ENCODE data around the gene ATP6V1G3.
"Not testable (repeated sequence)": the region's sequence is repeated elsewhere in the genome, so short reads cannot be mapped to it uniquely, and the experiment has no call there.

Gene ATP6V1G3

GRCh38 chr1:198540580-198540979, at the start of gene ATP6V1G3:
ATP6V1G3 (minus strand) TSS chr1:198540680; CDS start chr1:198540650, 30 bp downstream.
- no peak for DNase-seq

GRCh38 chr1:198588845-198589244, 48.4 kb upstream of the ATP6V1G3 start:
- no peak for DNase-seq

DNA sequence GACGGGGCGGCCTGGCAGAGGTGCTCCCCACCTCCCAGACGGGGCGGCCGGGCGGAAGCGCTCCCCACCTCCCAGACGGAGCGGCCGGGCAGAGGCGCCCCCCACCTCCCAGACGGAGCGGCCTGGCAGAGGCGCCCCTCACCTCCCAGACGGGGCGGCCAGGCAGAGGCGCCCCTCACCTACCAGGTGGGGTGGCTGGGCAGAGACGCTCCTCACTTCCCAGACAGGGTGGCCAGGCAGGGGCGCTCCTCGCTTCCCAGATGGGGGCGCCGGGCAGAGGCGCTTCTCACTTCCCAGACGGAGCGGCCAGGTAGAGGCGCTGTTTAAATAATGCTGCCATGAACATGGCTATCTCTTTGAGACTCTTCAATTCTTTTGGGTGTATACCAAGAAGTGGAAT, 43.7 kb upstream of the ATP6V1G3 start:
- no peak for DNase-seq

DNA sequence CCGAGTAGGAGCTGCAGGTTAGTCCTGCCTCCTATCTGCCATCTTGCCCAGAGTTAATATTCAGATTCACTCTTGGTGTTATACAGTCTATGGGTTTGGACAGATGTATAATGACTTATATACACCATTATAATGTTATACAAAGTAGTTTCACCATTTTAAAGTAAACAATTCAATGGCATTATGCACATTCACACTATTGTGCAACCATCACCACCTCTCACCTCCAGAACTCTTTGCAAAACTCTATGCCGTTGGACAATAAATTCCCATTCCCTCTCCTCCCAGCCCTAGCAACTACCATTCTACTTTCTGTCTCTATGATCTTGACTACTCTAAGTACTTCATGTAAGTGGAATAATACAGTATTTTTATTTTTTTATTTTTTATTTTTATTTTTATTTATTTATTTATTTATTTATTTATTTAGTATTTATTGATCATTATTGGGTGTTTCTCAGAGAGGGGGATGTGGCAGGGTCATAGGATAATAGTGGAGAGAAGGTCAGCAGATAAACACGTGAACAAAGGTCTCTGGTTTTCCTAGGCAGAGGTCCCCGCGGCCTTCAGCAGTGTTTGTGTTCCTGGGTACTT, 42.8 kb upstream of the ATP6V1G3 start:
- not testable (repeated sequence) for DNase-seq

DNA sequence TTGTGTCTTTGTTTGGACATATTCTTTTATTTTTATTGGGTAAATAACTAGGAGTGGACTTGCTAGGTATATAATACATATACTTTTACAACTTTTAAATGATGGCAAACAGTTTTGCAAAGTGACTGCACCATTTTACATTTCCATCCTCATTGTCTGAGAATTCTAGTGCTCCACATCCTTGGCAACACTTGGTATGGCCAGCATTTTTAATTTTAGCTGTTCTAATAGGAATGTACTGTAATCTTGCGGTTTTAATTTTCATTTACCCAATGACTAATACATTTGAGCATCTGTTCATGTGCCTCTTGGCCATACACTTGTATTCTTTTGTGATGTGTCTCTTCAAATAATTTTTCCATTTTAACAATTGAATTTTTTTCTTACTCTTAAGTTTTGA, 37.0 kb upstream of the ATP6V1G3 start:
- no peak for DNase-seq

- DNase-seq, result no peak
Observed at GRCh38 chr1:198575798-198576641, 35.5 kb upstream of the ATP6V1G3 start.

- DNase-seq, result no peak
Observed at GRCh38 chr1:198575292-198575691, 34.8 kb upstream of the ATP6V1G3 start.

- no peak for DNase-seq
Observed at GRCh38 chr1:198574325-198574724, 33.8 kb upstream of the ATP6V1G3 start.

GRCh38 chr1:198564716-198565115, 24.2 kb upstream of the ATP6V1G3 start:
- no peak for DNase-seq

GRCh38 chr1:198564157-198564556, 23.7 kb upstream of the ATP6V1G3 start:
- DNase-seq, result no peak

- DNase-seq, result no peak
Observed at GRCh38 chr1:198563583-198563982, 23.1 kb upstream of the ATP6V1G3 start.

GRCh38 chr1:198560161-198560560, 19.7 kb upstream of the ATP6V1G3 start:
- peak in 1 of 56 donors; percentile 6 for DNase-seq

- DNase-seq, result no peak
Observed at GRCh38 chr1:198559362-198559761, 18.9 kb upstream of the ATP6V1G3 start.

DNA sequence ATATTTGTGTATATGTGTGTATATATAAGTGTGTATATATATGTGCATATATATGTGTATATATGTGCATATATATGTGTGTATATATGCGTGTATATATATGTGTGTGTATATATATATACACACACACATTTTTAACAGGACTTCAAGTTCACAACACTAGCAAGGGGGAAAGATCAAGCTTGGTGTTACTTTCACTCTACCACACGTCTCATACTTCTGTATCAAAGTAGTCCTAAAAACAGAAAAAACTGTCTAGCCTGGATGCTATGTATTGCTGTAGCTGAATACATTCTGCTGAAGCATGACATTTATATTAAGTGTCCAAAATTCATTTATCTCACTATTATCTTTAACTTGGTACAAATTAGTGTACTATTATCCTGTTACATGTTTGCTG, 17.9 kb upstream of the ATP6V1G3 start:
- DNase-seq, result no peak

DNA sequence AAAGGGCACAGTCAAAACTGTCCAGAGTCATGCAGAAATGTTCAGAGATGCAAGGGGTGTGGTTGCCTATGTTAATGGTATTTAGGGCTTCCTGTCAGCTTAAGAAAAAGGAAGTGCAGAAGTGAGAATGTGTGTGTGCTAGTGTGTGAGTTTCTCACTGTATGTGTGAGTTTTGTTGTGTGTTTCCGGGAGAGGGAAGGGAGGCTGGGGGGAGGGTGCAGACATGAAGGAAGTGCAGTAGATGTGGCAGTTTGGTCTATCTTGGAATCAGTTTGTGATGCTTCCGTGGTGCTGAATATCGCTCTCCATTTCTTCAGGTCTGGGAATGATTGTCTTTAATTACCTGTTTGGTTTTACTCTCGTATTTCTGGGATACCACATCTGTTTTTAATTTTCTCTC, 16.5 kb upstream of the ATP6V1G3 start:
- peak in 3 of 56 donors; percentile 0 to 4 (median 3) for DNase-seq

DNA sequence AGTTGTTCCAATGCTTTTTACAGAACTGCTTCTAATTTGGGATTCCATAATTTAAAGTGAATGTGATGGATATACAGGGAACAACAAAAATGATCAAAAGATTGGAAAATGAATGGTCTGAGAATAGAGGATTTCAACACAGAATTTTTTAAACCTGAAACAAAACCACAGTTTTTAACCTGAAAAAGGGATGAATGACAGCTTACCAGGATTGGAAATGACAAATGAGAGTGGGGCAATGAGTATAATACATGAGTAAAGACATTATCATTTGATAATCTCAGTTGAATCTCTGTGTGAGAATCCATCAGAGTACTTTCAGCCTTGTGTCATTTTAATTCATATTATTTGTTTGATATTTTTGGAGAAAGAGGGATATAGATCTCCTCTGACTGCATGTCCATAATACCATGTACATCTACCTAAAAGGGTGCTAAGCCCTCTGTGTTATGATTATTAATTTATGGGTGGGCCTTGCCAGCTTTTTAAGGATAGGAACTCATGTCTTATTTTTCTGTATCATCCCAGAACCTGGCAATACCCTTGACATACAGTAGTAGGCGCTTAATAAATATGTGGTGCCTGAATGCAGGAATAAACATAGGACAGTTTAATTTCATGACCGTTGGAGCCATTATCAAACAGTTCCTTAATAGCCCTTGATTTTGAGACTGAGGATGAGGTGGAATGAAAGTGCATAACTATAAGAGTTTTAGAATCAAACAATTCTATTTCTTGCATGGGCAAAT, 12.4 kb upstream of the ATP6V1G3 start:
- DNase-seq, result no peak

DNA sequence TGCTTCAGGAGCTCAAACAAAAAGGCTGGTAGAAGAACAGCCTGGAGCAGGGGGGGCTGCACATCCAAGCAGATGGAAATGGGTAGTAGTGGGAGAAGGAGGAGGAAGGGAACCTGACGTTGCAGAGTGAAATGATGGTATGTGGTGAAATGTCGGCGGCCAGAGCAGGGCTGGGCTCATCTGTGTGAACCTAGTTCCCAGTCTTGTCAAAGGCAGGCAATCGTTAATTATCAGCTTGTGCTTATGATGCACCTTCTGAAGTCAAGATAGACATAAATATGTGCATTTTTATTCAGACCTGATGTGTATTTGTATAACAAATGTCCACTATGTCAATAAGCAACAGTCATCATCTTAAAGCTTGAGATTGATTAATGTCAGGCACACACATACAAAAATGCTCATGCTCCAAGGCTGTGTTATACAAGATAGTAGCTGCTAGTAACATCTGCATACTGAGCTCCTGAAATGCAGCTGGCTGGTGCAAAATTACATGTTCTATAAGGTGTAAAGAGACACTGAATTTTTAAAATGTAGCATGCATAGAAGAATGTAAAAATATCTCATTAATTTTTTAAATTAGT, 10.6 kb upstream of the ATP6V1G3 start:
- no peak for DNase-seq

DNA sequence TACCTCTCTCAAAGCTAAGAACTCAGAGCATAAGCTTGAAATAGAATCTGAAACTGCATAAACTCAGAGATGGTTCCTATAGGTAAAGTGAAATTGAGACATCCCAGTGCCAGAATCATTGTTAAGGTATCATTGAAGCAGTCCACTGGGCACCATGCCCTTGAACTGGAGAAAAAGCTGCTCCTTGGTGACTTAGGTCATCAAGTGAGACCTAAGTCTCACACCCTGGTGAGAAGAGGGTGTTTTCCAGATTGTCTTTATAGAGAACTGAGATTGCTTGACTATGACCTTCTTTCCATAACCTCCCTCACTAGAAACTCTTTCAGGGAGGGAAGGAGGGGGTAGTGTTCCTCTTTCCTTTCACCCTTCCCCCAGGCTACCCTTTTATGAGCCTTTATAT, 9.4 kb upstream of the ATP6V1G3 start:
- DNase-seq, result no peak

DNA sequence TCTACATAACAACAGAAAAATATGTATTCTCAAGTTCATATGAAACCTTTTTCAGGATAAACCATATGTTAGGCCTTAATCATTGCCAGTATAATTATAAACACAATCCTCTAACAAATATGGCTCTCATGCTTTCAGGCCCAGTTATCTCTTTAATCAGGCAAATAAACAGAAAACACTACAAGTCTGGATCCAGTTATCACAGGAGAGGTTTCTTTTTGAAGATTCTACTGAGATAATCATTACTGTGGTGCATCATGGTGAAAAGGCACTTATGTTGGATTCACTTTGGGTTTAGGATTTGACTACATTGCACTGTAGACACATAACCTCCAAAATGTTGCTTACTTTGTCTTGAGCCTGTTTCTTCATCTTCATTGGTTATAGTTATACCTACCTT, 8.4 kb upstream of the ATP6V1G3 start:
- no peak for DNase-seq

- DNase-seq, result no peak
Observed at GRCh38 chr1:198545156-198545555, 4.7 kb upstream of the ATP6V1G3 start.

GRCh38 chr1:198544265-198544664, 3.8 kb upstream of the ATP6V1G3 start:
- DNase-seq, result no peak

Data from amygdala (tissue), 56 donors.